HL-60/S4 treated with retinoic acid at 250 ng/mL for 4 days and 3 days (cell line): ENCODE measurements around the gene PRAC1.

ENCODE experiments used
- in situ Hi-C: fragments of 300-500 bp; cut with MboI; formaldehyde crosslinking; loops from 2 replicates; pipeline ENCODE4 v1.7.0; 2022; ENCODE audit warnings: low sequenced_read_pairs

The PRAC1 gene

DNA sequence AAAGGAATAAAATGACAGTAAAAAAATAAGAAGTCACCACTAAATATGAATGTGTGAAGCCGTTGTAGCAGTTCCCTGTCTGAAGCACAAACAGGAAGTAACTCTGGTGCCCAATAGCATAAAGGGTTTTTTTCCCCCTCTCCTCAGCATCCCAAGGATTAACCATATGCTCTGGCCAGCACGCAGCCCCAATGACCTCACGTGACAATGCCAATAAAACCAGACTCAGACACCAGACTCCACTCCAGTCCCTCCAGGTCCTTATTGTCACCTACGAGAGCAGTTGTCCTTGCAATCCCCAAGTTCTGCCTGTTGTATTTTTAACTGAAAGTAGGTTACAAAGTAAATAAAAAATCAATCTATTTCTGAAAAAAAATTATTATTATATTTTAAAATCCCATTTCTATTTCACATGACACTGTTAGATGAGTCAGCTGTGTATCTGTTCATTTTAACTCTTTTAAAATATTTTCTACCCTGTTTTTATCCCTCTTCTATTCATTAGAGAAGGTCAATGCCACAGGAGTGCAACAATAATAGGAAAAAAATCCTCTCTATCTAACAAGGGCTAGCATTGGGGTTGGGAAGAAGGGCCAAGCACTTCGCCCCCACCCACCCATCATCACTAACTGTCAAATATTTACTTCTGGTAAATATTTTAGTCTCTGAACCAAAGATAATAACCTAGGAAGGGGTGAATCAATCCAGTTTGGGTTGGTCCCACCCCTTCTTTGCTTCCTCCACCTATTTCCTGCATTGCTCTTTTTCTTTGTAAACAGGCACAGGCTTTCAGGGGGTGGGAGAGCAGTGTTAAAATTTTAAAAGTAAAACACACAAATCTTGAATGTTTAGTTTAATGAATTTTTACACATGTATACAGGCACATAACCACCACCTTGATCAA is 6.6 kb downstream of the PRAC1 start:
- in situ Hi-C loops: no loop called here

DNA sequence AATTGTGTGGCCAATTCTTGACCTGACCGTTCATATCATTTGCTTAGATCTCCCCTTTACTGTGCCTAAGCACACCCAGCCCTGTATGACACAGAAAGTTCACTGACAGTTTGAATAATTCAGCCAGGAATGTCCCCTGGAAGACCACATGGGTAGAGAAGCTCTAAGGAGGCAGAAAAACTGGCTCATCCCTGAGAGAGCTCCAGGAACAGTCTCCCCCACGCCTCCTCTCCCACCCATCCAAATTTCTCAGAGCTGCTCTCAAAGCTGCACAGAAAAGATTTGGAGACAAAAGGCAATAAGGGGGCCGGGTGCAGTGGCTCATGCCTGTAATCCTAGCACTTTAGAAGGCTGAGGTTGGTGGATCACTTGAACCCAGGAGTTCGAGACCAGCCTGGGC is 11.2 kb downstream of the PRAC1 start:
- in situ Hi-C loops: no loop called here

DNA sequence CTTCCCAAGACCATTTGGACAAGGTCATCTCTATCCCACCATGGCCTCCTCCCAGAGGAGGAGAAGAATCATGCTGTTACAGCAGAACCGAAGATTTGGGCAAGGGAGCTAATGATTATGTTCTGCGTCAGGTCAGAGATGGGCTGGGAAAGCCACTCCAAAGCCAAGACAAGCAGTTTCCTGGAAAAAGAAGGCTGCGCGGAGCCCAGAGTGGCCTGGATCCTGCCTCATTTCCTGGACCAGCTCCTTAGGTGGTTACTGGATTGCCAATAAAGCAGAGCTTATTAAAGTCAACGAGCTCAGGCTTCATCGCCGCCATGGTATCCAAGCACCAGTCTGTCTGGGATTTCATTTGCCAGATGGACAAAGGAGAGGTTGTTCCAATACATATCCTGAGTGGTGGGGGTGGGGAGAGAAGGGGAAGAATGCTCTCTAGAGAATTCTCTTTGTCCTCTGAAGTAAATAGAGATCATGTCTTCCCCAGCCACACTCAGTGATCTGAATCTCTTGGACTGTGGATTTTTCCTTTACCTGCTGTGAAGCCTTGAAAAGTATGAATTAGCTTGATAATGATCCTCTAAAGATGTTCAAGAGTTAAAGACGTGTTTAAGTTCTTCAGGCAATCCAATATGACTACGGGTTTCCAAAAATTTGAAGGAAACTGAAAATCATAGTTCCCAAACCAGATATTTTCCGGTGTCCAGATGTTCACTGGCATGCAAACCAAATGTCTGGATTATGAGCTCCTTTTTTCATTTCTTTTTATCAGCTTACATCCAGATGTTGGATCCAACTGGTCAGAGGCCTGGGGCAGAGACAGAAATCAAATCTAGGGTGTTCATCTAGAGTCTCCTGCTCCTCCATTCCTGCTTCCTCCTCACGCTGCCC is 17.7 kb downstream of the PRAC1 start:
- in situ Hi-C loops: no loop called here

DNA sequence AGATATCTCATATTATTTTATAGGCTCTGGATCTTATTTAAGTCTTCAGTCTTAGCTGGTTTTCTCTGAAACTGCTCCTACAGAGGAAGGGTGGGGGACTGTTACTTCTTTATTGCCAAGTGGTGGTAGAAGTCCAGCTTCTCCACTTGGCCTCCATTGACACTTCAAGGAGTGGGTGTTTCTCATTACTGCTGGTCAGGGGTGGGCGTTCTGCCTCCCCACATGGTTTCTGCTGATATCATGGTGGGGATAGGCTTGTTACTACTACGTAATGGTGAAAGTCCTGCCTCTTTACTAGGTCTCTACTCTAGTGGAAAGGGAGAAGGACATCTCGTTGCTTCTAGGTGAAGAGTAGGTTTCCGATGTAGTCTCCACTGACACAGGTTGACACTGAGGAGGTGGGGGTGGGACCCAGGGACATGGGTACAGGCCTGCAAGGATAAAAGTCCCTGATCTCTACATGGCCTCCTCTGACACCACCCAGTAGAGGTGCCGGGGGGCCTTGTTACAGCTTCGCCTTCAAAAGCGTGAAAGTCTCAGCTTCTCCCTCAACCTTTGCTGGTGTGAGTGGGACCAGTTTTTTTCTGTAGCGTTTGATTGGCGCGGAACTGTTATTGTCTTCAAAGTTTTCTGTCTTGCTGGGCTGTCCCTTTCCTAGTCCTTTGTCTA is 20.3 kb downstream of the PRAC1 start:
- in situ Hi-C loops: no loop called here

DNA sequence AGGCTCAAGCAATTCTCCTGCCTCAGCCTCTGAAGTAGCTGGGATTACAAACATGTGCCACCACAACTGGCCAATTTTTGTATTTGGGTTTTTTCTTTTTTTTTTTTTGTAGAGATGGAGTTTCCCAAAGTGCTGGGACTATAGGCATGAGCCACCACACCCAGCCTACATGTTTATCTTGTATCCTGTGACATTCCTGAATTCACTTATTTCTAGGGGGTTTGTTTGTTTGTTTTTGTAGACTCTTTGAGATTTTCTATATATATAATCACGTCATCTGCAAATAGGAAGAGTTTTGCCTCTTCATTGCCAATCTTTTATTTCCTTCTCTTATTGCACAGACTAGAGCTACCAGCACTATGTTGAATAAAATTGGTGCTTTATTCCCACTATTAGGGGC is 29.1 kb downstream of the PRAC1 start:
- in situ Hi-C loops: loop anchor here (25.0 kb wide), 1 partner anchor 344 kb away; no protein-coding TSS in a partner anchor

DNA sequence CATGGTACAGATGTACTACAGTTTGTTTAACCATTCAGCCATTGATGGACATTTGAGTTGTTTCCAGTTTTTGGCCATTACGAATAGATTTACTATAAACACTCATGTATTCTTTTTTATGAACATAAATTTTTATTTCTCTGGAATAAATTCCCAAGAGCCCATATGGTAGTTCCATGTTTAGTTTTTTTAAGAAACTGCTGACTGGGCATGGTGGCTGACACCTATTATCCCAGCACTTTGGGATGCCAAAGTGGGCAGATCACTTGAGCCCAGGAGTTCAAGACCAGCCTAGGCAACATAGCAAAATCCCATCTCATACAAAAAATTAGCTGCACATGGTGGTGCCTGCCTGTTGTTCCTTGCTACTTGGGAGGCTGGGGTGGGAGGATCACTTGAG is 30.3 kb downstream of the PRAC1 start:
- in situ Hi-C loops: loop anchor here (25.0 kb wide), 1 partner anchor 345 kb away; no protein-coding TSS in a partner anchor

DNA sequence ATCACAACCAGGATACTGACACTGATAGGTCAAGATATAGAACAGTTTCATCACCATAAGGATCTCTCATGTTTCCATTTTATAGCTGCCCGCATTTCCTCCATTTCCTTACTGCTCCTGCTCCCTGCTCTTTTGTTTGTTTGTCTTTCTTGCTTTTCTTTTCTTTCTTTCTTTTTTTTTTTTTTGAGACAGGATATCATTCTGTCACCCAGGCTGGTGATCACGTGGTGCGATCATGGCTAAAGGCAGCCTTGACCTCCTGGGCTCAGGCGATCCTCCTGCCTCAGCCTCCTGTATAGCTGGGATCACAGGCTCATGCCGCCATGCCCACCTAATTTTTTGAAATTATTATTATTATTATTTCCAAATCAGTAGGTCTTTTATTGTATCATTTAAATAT is 31.7 kb downstream of the PRAC1 start:
- in situ Hi-C loops: loop anchor here (25.0 kb wide), 1 partner anchor 347 kb away; no protein-coding TSS in a partner anchor

DNA sequence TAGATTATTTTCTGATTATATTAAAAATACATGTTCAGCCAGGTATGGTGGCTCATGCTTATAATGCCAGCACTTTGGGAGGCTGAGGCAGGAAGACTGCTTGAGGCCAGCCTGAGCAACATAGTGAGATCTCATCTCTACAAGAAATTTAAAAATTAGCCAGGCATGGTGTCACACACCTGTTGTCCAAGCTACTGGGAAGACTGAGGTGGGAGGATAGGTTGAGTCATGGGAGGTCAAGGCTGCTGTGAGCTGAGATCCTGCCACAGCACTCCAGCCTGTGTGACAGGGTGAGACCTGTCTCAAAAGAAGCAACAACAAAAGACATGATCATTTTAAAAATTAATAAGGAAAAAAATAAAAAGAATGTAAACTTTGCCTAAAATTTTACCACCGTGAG is 40.7 kb downstream of the PRAC1 start:
- in situ Hi-C loops: loop anchor here (25.0 kb wide), 1 partner anchor 356 kb away; no protein-coding TSS in a partner anchor

DNA sequence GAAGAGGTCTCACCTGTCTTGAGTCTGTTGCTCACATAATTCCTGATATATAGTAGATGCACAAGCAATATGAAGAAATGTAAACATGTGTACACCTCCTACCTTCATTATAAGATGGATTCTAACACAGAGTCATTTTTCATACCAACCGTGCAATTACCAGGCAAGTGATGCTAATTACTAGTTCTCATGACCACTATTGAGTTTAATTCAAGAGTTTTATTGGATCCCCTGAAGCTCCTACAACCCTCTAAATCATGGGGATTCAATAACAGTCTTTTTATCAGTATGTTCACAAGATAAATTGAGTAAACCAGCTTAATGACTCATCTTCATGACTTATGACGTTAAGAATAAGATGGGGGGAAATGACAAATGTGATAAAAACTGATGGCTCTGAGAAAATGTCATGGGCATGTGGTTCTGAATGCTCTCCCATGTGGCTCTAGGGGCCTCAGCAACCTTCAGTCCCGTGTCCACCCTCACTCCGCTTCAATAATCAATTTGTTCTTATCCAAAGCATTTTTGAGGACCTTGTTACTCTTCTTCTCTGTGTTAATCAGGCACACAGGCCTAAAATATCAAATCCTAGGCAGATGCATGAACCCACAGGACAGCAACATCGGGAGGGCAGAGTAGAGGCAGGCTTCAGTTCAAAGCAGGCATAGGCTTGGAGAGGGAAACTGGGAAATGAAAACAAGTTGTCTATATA is 42.8 kb downstream of the PRAC1 start:
- in situ Hi-C loops: loop anchor here (10.0 to 25.0 kb wide), 3 partner anchors 125 to 358 kb away; no protein-coding TSS in a partner anchor

DNA sequence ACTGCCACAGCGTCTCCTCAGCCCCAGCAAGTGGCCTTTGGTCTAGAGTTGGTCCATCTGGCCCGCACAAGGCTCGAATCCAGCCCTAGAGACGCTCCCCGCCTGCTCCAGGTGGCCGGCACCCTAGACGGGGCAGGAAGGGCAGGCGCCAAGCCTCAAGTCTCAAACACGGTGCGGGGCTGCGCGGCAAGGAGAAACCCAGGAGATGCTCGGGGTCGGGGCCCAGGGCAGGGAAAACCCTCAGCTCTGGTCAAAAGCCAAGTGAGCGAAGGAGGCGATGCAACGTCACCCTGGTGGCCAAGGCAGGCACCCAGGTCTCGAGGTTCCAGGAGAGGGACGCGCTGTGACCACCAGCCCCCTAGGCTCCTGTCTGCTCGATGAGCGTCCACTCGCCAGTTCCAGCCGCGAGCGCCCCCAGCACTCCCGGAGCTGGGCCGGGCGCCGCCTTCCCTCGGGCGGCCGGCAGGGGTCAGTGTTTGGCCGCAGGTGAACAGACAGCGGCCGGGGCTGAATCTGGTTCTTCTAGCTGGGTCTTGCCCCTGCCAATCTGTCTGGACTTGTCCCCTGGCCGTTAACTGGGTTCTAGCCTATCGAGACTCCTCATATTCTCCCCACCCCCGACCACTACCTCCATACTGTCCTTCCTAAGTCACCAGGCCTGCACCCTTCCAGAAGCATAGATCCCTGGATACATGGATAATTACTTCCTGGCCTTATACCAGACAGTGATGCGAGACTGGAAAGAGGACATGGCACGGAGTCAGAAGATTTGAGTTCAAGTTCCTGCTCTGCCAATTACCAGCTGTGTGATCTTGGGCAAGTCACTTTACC is 44.0 kb downstream of the PRAC1 start:
- in situ Hi-C loops: loop anchor here (10.0 to 25.0 kb wide), 3 partner anchors 126 to 359 kb away; no protein-coding TSS in a partner anchor

DNA sequence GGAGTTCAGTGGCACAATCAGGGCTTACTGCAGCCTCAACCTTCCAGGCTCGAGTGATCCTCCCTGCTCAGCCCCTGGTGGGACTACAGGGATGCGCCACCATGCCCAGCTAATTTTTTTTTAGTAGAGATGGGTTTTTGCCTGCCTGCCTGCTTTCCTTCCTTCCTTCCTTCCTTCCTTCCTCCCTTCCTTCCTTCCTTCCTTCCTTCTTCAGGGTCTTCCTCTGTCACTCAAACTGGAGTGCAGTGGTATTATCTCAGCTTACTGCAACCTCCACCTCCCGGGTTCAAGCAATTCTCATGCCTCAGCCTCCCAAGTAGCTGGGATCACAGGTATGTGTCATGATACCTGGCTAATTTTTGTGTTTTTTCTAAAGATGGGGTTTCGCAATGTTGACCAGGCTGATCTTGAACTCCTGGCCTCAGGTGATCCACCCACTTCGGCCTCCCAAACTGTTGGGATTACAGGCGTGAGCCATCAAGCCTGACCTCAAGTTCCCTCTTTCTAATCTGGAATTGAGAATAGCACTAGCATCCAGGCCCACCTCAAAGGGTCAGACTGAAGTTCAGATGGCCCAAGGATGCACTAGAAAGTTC is 45.3 kb downstream of the PRAC1 start:
- in situ Hi-C loops: loop anchor here (10.0 to 25.0 kb wide), 3 partner anchors 128 to 360 kb away; no protein-coding TSS in a partner anchor

DNA sequence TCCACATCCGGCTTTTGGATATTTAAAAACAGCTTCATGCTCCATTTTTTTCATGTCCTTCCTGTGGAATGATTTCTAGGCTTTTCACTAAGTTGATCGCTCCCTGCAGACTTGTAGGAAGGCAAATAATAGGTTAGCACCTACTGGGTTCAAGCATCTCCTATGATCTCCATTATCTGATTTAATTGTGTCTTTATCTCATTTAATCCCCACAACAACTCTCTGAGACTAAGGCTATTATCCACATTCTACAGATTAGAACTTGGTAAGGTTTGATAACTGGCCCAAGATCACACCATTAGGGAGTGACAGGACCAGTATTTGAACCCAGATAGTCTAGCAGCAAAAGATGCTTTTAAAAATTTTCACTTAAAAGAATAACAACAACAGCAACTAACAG is 50.0 kb downstream of the PRAC1 start:
- in situ Hi-C loops: loop anchor here (10.0 kb wide), 2 partner anchors 132 to 202 kb away; no protein-coding TSS in a partner anchor
